ENCODE results near the gene SLITRK6.

DNA sequence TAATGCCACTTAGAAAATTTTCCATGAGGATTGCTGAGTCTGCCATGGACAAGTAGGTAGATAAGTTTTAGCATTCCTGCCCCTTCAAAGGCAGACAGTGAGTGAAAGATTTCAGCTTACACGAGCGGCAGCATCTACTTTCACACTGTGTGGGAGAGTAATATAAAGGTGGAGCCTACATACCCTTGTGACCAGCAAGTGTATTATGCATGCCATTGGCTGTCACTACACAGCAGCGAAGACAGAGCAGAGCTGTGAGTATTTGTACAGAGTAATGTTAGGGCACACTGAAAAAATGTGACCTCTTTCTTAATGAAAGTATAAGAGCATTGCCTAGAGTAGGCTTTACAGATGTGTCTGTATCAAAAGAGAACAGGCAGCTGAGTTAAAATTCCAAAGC is 14.0 kb downstream of the SLITRK6 start:
- no peak for TF ChIP-seq RBBP5 (IDR thresholded peaks at IDR 0.05; ENCODE audit: borderline replicate concordance, low read depth, low read length)
- TF ChIP-seq, protein P1, sequence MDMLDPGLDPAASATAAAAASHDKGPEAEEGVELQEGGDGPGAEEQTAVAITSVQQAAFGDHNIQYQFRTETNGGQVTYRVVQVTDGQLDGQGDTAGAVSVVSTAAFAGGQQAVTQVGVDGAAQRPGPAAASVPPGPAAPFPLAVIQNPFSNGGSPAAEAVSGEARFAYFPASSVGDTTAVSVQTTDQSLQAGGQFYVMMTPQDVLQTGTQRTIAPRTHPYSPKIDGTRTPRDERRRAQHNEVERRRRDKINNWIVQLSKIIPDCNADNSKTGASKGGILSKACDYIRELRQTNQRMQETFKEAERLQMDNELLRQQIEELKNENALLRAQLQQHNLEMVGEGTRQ (IDR thresholded peaks at IDR 0.05; ENCODE audit: low read length): no peak
- no peak for TF ChIP-seq GTF2F1 (IDR thresholded peaks at IDR 0.05; ENCODE audit: borderline replicate concordance, low read depth, low read length)
- TF ChIP-seq CTCF (IDR thresholded peaks at IDR 0.05; ENCODE audit: control extremely low read depth in 1 of 3, insufficient read depth in 1 of 3, low read depth in 1 of 3, low read length in 3 of 3): no peak
- no peak for TF ChIP-seq EZH2 (IDR thresholded peaks at IDR 0.05; ENCODE audit: low read depth, low read length, severe bottlenecking)
- TF ChIP-seq TAF1 (IDR thresholded peaks at IDR 0.05; ENCODE audit: low read depth, low read length): no peak
- no peak for TF ChIP-seq POLR2AphosphoS5 (IDR thresholded peaks at IDR 0.05; ENCODE audit: low read depth, low read length)
- TF ChIP-seq TBP (IDR thresholded peaks at IDR 0.05; ENCODE audit: low read depth, low read length): no peak
- no peak for TF ChIP-seq CEBPB (IDR thresholded peaks at IDR 0.05; ENCODE audit: low read depth, low read length)
- no peak for TF ChIP-seq POLR2A (IDR thresholded peaks at IDR 0.05; ENCODE audit: control extremely low read depth in 1 of 2, low read depth in 2 of 2, low read length in 2 of 2)
- no peak for TF ChIP-seq NRF1 (IDR thresholded peaks at IDR 0.05; ENCODE audit: low read depth, low read length)
- no peak for TF ChIP-seq JUN (IDR thresholded peaks at IDR 0.05; ENCODE audit: low read depth, low read length)
- TF ChIP-seq EGR1 (IDR thresholded peaks at IDR 0.05; ENCODE audit: borderline replicate concordance, low read depth, low read length): no peak
- TF ChIP-seq EP300 (IDR thresholded peaks at IDR 0.05; ENCODE audit: borderline replicate concordance in 1 of 2, low read depth in 2 of 2, low read length in 2 of 2): no peak

Data from H1 (cell line).